GM03348 (cell line): Measurements from ENCODE around the gene ZBTB25.

Source experiments
- DNase-seq: peaks from one replicate; pipeline ENCODE4 v3.0.0; 2012; ENCODE audit warnings: low spot score

The ZBTB25 gene

GRCh38 chr14:64439141-64439540 is 64.5 kb downstream of the ZBTB25 start:
- no peak for DNase-seq

- peak; percentile 86 for DNase-seq
Measured at GRCh38 chr14:64438181-64438841, 65.3 kb downstream of the ZBTB25 start.

- no peak for DNase-seq
Measured at GRCh38 chr14:64434528-64434927, 69.1 kb downstream of the ZBTB25 start.

GRCh38 chr14:64423987-64424386 is 79.7 kb downstream of the ZBTB25 start:
- no peak for DNase-seq

- DNase-seq = no peak
Measured at GRCh38 chr14:64422756-64423155, 80.9 kb downstream of the ZBTB25 start.

GRCh38 chr14:64422005-64422404 is 81.6 kb downstream of the ZBTB25 start:
- DNase-seq = no peak

GRCh38 chr14:64421166-64421565 is 82.5 kb downstream of the ZBTB25 start:
- DNase-seq = peak; percentile 38

GRCh38 chr14:64419003-64419402 is 84.6 kb downstream of the ZBTB25 start:
- no peak for DNase-seq

GRCh38 chr14:64417771-64418125 is 85.9 kb downstream of the ZBTB25 start:
- no peak for DNase-seq

- peak; percentile 15 for DNase-seq
Measured at GRCh38 chr14:64417055-64417770, 86.4 kb downstream of the ZBTB25 start.

GRCh38 chr14:64416348-64416932 is 87.2 kb downstream of the ZBTB25 start:
- DNase-seq = no peak

GRCh38 chr14:64412237-64412636 is 91.4 kb downstream of the ZBTB25 start:
- no peak for DNase-seq

- no peak for DNase-seq
Measured at GRCh38 chr14:64411001-64411400, 92.6 kb downstream of the ZBTB25 start.

- DNase-seq = no peak
Measured at GRCh38 chr14:64410084-64410774, 93.4 kb downstream of the ZBTB25 start.

- DNase-seq = no peak
Measured at GRCh38 chr14:64409126-64409920, 94.3 kb downstream of the ZBTB25 start.

- DNase-seq = no peak
Measured at GRCh38 chr14:64407329-64407728, 96.3 kb downstream of the ZBTB25 start.

- no peak for DNase-seq
Measured at GRCh38 chr14:64405295-64405694, 98.3 kb downstream of the ZBTB25 start.

- no peak for DNase-seq
Measured at GRCh38 chr14:64401949-64402348, 101.7 kb downstream of the ZBTB25 start.

GRCh38 chr14:64400829-64401459 is 102.7 kb downstream of the ZBTB25 start:
- DNase-seq = peak; percentile 34
